ENCODE results near the gene SEZ6L. TPM values are rescaled to one million over a fixed set of nuclear protein-coding genes. Genes with fewer than 3 reads are reported as not detected.
A peak's percentile ranks its signal among the peaks of the same experiment; 100 is the strongest.

SEZ6L gene
- polyA plus RNA-seq, 1 donor, result 0.10 TPM

GRCh38 chr22:26334232-26334631 is 165.0 kb downstream of the SEZ6L start:
- DNase-seq, result no peak

DNA sequence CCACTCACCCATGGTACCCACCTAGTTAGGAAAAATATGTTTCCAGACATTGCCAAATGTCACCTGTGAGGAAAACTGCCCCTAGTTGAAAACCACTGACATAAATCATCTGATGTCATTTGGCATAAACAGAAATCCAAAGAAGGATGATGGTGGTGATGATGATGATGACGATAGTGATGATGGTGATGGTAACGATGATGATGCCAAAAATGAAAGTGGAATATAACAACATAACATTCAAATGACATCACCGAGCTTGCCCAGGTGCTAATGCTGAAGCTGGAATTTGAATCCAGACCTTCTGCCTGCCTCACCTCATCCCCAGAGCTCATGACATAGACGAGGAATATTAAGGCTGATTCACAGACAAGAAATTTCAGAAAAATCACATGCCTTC is 167.5 kb downstream of the SEZ6L start:
- no peak for DNase-seq

GRCh38 chr22:26339755-26340154 is 170.5 kb downstream of the SEZ6L start:
- no peak for DNase-seq

DNA sequence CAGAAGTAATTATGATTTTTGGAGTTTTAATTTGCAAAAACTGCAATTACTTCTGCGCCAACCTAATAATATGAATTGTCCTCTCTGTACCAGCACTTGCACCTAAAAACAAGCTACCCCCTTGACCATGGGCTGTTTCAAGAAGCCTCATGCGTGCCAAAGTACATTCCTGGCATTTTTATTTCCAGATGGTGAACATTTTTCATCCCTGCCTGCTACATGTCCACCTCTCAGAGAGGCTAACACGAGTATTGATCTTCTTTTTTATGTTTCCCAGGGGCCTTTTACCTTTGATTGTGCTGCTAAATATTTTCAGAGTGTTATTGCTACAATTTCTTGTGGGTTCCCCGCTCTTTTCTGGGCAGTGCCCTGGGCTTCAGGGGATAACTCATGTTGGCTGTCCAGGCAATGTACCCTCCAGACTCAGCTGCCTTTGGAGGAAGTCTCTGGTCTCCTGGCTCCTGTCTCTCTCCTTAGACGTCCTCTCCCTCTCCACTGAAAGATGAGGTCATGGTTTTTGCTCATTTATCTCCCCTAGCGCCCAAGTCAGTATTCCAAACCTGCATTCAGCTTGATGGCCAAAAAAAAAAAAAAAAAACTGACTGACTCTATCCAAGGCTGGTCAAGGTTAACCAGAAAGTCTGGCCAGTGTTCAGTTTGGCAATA is 173.6 kb downstream of the SEZ6L start:
- DNase-seq, result no peak

GRCh38 chr22:26345496-26345895 is 176.2 kb downstream of the SEZ6L start:
- no peak for DNase-seq

DNA sequence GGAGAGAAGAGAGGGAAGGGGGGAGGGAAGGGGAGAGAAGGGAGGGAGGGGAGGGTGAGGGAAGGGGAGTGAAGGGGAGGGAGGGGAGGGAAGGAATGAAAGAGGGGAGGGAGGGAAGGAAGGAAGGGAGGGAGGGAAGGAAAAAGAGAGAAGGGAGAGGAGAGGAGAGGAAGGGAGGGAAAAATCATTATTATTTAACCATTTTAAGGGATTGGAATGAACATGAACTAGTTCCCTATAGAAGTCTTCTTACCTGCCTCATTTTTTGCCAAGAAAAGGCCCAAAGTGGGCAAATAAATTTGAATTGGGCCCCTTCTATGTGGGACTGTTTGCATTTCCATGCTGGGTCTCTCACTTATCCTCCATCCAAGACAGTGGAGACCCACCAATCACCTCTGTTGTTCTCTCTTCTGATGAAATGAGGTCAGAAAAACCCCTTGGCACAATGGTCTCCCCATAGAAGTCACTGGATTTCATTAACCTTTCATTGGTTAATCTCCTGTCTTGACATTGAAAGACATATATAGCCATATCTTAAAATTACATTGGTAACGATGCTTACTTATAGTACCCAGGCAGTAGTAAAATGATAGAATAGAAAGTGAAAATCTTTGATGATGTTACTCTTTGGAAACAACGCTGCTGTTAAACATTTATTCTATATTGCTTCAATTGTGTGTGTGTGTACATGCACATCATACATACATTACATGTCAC is 179.7 kb downstream of the SEZ6L start:
- no peak for DNase-seq

- DNase-seq, result no peak
These were observed 185.4 kb downstream of the SEZ6L start for GRCh38 chr22:26354707-26355106.

DNA sequence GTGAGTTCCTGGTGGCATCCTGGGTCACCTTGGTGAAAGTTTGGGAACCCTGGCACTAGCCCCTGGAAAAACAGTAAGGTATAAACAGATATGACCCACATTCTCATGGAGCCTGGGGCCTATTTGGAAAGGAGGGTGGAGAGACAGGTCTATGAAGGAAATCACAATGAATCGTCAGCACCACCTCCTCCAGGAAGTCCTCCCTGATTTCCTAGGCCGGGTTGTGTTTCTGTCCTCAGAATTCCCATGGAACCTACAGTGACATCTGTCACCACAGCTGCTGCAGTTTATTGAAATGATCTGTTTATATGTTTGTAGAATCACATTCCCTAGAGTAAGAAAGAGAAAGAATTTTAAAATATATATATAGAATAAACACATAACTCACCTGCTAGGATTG is 188.0 kb downstream of the SEZ6L start:
- DNase-seq, result no peak

- no peak for DNase-seq
These were observed 188.6 kb downstream of the SEZ6L start for GRCh38 chr22:26357813-26358212.

GRCh38 chr22:26359156-26359555 is 189.9 kb downstream of the SEZ6L start:
- DNase-seq, result no peak

DNA sequence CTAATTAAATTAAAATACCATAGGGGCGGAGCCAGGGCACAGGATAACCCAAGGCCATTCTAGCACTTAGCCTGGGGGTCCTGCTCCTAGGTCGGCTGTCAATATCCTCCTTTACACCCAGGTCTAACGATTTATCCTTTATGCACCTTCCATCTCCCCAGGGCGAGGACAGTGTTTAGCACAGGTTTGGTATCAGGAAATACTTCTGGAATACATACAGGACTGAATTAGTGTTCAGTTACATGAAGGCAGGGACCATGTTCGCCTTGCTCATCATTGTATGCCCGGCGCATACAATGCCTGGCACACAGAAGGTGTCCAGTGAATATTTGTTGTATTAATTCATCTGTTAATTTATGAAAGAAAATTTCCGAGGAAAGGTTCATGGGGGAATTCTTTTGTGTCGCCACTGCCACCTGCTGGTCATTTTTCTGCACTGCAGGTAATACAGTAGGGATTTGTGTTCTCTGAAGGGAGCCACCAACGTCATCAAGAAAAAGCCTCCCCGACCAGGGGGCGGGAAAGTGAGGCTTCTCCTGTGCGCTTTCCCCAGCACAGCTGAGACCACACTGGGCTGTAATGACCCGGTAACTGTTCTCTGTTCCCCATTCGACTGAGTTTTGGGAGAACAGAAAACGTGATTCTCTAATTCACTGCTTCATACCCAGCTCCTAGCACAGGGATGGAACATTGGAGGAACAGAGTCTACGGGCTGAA is 191.1 kb downstream of the SEZ6L start:
- peak; percentile 82 for DNase-seq

DNA sequence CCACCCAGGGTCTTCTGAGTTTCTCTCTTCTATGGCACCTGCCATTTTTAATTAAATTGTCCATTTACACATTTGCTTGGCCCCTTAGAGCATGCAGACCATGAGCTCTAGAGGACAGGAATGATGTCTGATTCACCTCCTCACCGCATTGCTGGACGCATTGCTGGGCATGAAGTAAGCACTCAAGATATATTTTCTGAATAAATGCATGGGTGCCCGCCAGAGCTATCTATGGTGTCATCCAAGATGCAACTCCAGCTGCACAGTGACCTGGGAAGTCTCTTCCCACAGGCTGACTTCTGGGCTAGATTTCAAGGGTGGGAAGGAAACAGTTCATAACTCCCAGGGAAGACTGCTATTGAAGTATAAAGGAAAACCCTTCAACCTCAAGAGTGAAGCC is 193.2 kb downstream of the SEZ6L start:
- no peak for DNase-seq

DNA sequence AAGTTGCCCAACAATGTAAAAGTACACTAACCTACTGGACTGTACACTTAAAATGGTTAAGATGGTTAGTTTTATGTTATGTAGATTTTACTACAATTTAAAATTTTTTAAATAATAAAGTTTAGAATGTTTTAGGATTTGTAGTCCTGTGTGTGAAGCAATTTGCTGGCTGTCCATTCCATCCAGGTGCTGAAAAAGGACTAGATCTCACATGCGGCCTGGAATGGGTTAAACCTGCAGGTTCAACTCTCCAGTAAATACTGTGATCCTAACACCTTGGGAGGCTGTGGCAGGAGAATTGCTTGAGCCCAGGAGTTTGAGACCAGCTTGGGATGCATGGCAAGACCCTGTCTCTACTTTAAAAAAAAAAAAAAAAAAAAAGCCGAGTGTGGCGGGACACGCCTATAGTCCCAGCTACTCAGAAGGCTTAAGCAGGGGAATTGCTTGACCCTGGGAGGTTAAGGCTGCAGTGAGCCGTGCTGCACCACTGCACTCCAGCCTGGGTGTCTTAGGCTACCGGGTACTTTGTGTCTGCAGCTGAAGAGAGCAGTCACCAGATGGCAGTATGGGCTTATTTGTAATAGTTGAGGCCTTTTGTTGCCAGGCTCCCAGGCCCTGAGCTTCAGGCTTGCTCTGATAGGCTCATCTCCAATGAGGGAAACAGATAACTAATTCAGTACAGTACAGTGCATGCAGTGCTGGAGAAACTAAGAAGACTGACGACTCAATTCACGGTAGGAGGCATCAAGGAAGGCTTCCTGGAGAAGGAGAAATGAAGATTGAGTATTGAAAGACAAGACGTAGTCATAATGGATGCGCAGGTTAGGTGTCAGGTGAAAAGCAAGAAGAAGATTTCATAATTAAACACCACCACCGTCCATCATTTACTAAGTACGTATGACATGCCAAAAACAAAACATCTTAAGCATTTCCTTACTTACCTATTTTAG is 195.1 kb downstream of the SEZ6L start:
- peak; percentile 84 for DNase-seq

DNA sequence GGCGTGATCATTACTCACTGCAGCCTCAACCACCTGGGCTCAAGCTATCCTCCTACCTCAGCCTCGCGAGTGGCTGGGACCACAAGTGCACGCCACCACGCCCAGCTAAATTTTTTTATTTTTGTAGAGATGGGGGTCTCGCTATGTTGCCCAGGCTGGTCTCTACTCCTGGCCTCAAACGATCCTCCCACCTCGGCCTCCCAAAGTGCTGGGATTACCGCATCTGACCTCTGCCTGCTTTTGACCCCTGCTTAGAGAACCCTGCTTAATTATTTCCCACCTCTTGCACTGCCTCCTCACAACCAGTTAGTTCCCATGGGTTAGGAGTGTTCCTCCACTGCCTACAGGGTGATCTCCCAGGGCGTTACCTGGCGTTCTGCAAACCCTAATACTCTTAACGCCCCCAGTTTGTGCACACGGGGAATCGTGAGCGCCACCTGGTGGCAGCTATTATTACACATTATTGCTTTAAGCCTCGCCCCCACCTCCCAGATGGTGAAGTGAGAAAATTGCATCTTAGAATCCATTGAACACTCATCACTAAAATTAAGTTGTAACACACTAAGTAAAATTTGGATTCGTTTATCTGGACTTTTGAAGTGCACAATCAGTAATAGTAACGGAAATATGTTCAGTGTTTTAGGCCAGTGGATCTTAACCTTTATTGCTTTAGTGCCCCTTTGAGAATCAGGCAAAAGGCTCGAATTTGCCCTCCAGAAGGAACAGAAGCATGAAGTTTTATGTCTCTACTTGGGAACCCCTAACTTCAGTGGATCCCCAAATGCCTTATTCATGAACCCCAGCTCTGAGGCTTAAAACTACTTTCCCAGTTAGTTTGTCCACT is 198.4 kb downstream of the SEZ6L start:
- peak; percentile 31 for DNase-seq

- DNase-seq, result no peak
These were observed 203.6 kb downstream of the SEZ6L start for GRCh38 chr22:26372890-26373289.

DNA sequence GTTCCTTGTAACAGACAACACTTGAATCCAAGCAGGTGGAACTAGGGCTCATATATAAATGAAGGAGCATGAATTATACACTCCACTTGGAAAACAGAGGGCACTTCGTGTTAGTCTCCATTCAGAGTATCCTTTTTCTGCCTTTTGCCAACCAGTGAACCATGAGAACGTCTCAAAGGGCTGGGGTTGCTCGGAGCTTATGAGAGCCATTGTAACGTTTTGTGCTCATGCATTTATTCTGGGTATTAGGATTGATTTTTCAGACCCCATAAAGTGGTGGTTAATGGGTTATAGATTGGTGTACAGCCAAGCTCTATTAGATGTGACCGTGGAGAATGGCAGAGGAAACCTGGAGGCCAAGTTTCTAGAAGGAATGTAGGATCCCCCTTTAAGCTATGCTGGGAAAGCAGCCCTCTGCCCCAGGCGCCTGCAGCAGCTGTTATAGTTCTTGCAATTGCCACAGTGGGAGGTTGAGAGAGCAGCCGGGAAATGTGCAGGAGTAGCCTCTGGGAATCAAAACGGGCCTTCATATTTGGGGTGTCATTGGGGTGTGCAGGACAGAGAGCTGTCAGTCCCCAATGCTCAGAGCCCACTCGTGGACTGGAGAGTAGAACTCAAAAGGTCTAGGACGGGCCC is 205.2 kb downstream of the SEZ6L start:
- no peak for DNase-seq

- DNase-seq, result no peak
These were observed 208.0 kb downstream of the SEZ6L start for GRCh38 chr22:26377170-26377830.

DNA sequence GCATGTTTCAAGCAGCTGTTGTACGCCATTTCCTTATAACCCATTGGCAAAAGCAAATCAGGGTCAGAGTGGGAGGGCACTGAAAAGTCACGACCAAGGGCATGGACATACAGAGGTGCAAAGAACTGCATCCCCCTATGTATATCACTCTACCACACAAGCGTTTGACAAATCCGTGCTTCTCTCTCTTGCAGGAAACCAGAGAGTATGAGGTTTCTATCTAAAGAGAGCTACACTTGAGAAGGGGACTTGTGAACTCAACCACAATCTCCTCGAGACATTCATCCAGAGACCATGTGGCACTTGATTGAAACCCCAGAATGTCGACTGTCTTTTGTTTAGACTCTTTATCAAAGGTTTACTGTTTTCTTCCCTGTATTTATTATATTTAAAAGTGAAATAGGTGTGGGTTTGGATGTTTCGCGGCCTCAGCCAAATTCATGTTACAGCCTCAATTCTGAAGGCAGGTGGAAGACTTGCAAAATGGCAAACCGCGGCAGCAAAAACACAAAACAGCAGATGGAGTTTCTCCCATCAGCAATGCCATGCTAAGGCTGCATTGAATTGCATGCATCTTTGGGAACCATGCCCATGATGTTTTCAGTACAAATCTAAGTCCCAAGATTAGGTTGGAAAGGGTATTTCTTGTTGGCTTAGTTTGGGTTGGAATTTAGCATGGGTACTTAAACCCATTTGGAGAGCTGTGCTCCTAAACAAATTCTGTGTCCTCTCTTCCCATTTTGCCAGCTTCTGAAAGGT is 211.0 kb downstream of the SEZ6L start:
- no peak for DNase-seq

GRCh38 chr22:26382782-26383181 is 213.5 kb downstream of the SEZ6L start:
- no peak for DNase-seq
